H9 (cell line): ENCODE measurements around the gene TTC33. TPM values are rescaled to one million over a fixed set of nuclear protein-coding genes. Genes with fewer than 3 reads are reported as not detected.

ENCODE experiments used
- DNase-seq: peaks from one replicate; pipeline ENCODE4 v3.0.0-alpha.2; 2017
- H2AFZ ChIP-seq: one replicate; pipeline ENCODE4 v1.6.1; 2013; ENCODE audit warnings: mild to moderate bottlenecking, low read length, control low read depth, moderate library complexity
- H2AK5ac ChIP-seq: 2 replicates; pipeline ENCODE4 v1.6.1; 2013; ENCODE audit warnings: low read length, control low read depth, mixed read lengths; ENCODE audit not compliant: insufficient read length
- H2BK120ac ChIP-seq: one replicate; pipeline ENCODE4 v1.6.1; 2013; ENCODE audit warnings: low read depth, mild to moderate bottlenecking, low read length, control low read depth, inconsistent platforms; ENCODE audit not compliant: poor library complexity, severe bottlenecking
- H2BK12ac ChIP-seq: 2 replicates; pipeline ENCODE4 v1.6.1; 2013; ENCODE audit warnings: low read length, control low read depth, mixed read lengths, low read depth; ENCODE audit not compliant: insufficient read length
- H2BK15ac ChIP-seq: 2 replicates; pipeline ENCODE4 v1.6.1; 2013; ENCODE audit warnings: low read depth, low read length, control low read depth
- H2BK20ac ChIP-seq: one replicate; pipeline ENCODE4 v1.6.1; 2013; ENCODE audit warnings: low read depth, mild to moderate bottlenecking, low read length, control low read depth, inconsistent platforms; ENCODE audit not compliant: poor library complexity, severe bottlenecking
- H2BK5ac ChIP-seq: 2 replicates; pipeline ENCODE4 v1.6.1; 2013; ENCODE audit warnings: low read length, control low read depth, mixed read lengths; ENCODE audit not compliant: insufficient read length
- H3K14ac ChIP-seq: 2 replicates; pipeline ENCODE4 v1.6.1; 2013; ENCODE audit warnings: low read length, control low read depth; ENCODE audit not compliant: insufficient read depth
- H3K18ac ChIP-seq: 2 replicates; pipeline ENCODE4 v1.6.1; 2013; ENCODE audit warnings: low read depth, mild to moderate bottlenecking, mixed read lengths, low read length, control low read depth; ENCODE audit not compliant: insufficient read length
- H3K23ac ChIP-seq: 2 replicates; pipeline ENCODE4 v1.6.1; 2013; ENCODE audit warnings: low read length, control low read depth, mixed read lengths, low read depth; ENCODE audit not compliant: insufficient read length
- H3K23me2 ChIP-seq: 2 replicates; pipeline ENCODE4 v1.6.1; 2013; ENCODE audit warnings: low read depth, mild to moderate bottlenecking, mixed read lengths, low read length, control low read depth; ENCODE audit not compliant: insufficient read length, poor library complexity, severe bottlenecking
- H3K27ac ChIP-seq: 2 replicates; pipeline ENCODE4 v1.5.1; 2013; ENCODE audit warnings: low read length, control low read depth, mixed read lengths, low read depth; ENCODE audit not compliant: insufficient read length
- H3K27me3 ChIP-seq: 2 replicates; pipeline ENCODE4 v1.6.1; 2013; ENCODE audit warnings: low read length, control low read depth, inconsistent platforms; ENCODE audit not compliant: insufficient read depth
- H3K4ac ChIP-seq: 2 replicates; pipeline ENCODE4 v1.6.1; 2013; ENCODE audit warnings: low read depth, mild to moderate bottlenecking, control low read depth, inconsistent platforms, low read length, moderate library complexity
- H3K4me1 ChIP-seq: 2 replicates; pipeline ENCODE4 v1.6.1; 2013; ENCODE audit warnings: low read length, control low read depth, inconsistent platforms; ENCODE audit not compliant: insufficient read depth
- H3K4me2 ChIP-seq: 2 replicates; pipeline ENCODE4 v1.6.1; 2013; ENCODE audit warnings: low read length, control low read depth, mixed read lengths; ENCODE audit not compliant: insufficient read length, insufficient read depth
- H3K56ac ChIP-seq: 2 replicates; pipeline ENCODE4 v1.6.1; 2013; ENCODE audit warnings: low read depth, mild to moderate bottlenecking, mixed read lengths, low read length, control low read depth; ENCODE audit not compliant: insufficient read length
- H3K79me1 ChIP-seq: 2 replicates; pipeline ENCODE4 v1.6.1; 2013; ENCODE audit warnings: low read depth, mild to moderate bottlenecking, moderate library complexity, low read length, control low read depth, inconsistent platforms; ENCODE audit not compliant: insufficient read depth, poor library complexity, severe bottlenecking
- H3K79me2 ChIP-seq: 2 replicates; pipeline ENCODE4 v1.6.1; 2013; ENCODE audit warnings: low read length, control low read depth, inconsistent platforms; ENCODE audit not compliant: insufficient read depth
- H3K9ac ChIP-seq: 2 replicates; pipeline ENCODE4 v1.6.1; 2013; ENCODE audit warnings: low read length, control low read depth, mixed read lengths; ENCODE audit not compliant: insufficient read length; ENCODE audit errors: extremely low read depth
- H3K9me3 ChIP-seq: one replicate; pipeline ENCODE4 v1.6.1; 2013; ENCODE audit warnings: low read depth, low read length, inconsistent platforms; ENCODE audit not compliant: control insufficient read depth
- H3T11ph ChIP-seq: one replicate; pipeline ENCODE4 v1.6.1; 2013; ENCODE audit warnings: mild to moderate bottlenecking, low read length, control low read depth, inconsistent platforms
- H4K20me1 ChIP-seq: one replicate; pipeline ENCODE4 v1.6.1; 2013; ENCODE audit not compliant: control insufficient read depth, insufficient read length, insufficient read depth
- H4K5ac ChIP-seq: 2 replicates; pipeline ENCODE4 v1.6.1; 2013; ENCODE audit warnings: low read depth, mild to moderate bottlenecking, mixed read lengths, low read length, control low read depth; ENCODE audit not compliant: insufficient read length
- H4K8ac ChIP-seq: replicated peaks from 2 replicates; pipeline ENCODE4 v1.6.1; 2013; ENCODE audit warnings: low read length, control low read depth, mixed read lengths, low read depth; ENCODE audit not compliant: insufficient read length
- H4K91ac ChIP-seq: 2 replicates; pipeline ENCODE4 v1.6.1; 2013; ENCODE audit warnings: low read depth, mild to moderate bottlenecking, moderate library complexity, mixed read lengths, low read length, control low read depth; ENCODE audit not compliant: insufficient read length
- H3K27ac Mint-ChIP-seq, 3 experiments: 2 replicates in 2 of 3; 3 replicates in 1 of 3; pipeline ENCODE4 v1.8.0; 2020 to 2021; ENCODE audit warnings: mixed read lengths in 3 of 3, mild to moderate bottlenecking in 1 of 3, moderate library complexity in 1 of 3
- H3K27me3 Mint-ChIP-seq: 2 replicates; pipeline ENCODE4 v1.8.0; 2021; ENCODE audit warnings: low read depth, mild to moderate bottlenecking, moderate library complexity, mixed read lengths
- H3K36me3 Mint-ChIP-seq, 3 experiments: 2 replicates in 2 of 3; 3 replicates in 1 of 3; pipeline ENCODE4 v1.8.0; 2020 to 2021; ENCODE audit warnings: low read depth in 3 of 3, mixed read lengths in 3 of 3; ENCODE audit not compliant: insufficient read depth in 1 of 3
- H3K4me1 Mint-ChIP-seq, 2 experiments: 2 replicates each; pipeline ENCODE4 v1.8.0; 2020; ENCODE audit warnings: mixed read lengths in 2 of 2
- H3K4me3 Mint-ChIP-seq, 2 experiments: 2 replicates in 1 of 2; 3 replicates in 1 of 2; pipeline ENCODE4 v1.8.0; 2020 to 2021; ENCODE audit warnings: mild to moderate bottlenecking in 2 of 2, mixed read lengths in 2 of 2, moderate library complexity in 1 of 2
- H3K9me3 Mint-ChIP-seq, 2 experiments: 2 replicates in 1 of 2; 3 replicates in 1 of 2; pipeline ENCODE4 v1.8.0; 2020; ENCODE audit warnings: mild to moderate bottlenecking in 2 of 2, mixed read lengths in 2 of 2, moderate library complexity in 1 of 2
- WGBS: extraction: QIAGEN DNeasy Blood & Tissue Kit; methylation state at CpG from one replicate; pipeline ENCODE4 v1.1.7; 2013; ENCODE audit warnings: missing lambda C conversion rate, low lambda C conversion rate, mixed read lengths; ENCODE audit not compliant: insufficient read length; ENCODE audit errors: extremely low coverage; 5-methylcytosine and 5-hydroxymethylcytosine counted together
- total RNA-seq: library from RNA; stranded (reverse); gene quantifications from 2 replicates; pipeline ENCODE4 v1.2.1, GENCODE V29; 2021
- TF ChIP-seq, protein P1 (sequence below): fragments of 200-600 bp; sonication (generic); conservative IDR thresholded peaks from 3 replicates; pipeline ENCODE4 v1.8.0; 2021; ENCODE audit warnings: antibody characterized with exemption, mild to moderate bottlenecking

Gene TTC33
- total RNA-seq, 1 experiment from 2014 or later: 7.3 TPM

DNA sequence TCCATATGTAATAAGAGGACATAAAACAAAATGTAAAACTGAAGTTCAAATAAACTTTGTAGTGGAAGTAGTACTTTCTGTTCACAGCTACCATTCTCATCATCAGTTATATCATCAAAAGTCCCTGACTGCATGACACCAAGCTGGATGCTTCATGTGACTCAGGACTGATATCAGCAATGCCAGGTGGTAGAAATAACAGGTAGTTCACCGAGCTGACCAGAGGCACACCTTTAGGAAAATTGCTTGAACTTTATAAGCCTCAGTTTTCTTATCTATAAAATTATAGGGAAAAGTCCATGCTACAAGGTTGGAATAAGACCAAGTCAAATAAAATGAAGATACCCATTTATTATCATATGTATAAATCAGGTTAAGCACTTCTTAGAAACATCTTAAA, 200.9 kb downstream of the TTC33 start:
- no peak overlapping the region for H3K9ac ChIP-seq
- H3K4me1 ChIP-seq: no peaks in the 10 kb centered on the region
- no peak overlapping the region for H4K8ac ChIP-seq
- H3K79me2 ChIP-seq: no peaks in the 10 kb centered on the region
- H2BK5ac ChIP-seq: no peak overlapping the region
- H3K27ac Mint-ChIP-seq: no peak overlapping the region
- H2BK12ac ChIP-seq: no peak overlapping the region
- peaks cover 0 to 2% of the 10 kb centered on the region in 2 experiments; a peak in 1 of 5 replicates for H3K9me3 Mint-ChIP-seq
- no peak overlapping the region for H2BK15ac ChIP-seq
- H3K23me2 ChIP-seq: no peaks in the 10 kb centered on the region
- H3T11ph ChIP-seq: no peak overlapping the region
- H3K9me3 ChIP-seq: no peaks in the 10 kb centered on the region
- H3K27me3 Mint-ChIP-seq: no peaks in the 10 kb centered on the region
- H4K91ac ChIP-seq: no peak overlapping the region
- no peak overlapping the region for H3K27ac ChIP-seq
- no peak overlapping the region for H2BK120ac ChIP-seq
- H2BK20ac ChIP-seq: no peak overlapping the region
- no peak overlapping the region for H3K56ac ChIP-seq
- no peak for DNase-seq
- no peak overlapping the region for H4K5ac ChIP-seq
- no peak overlapping the region for H3K4me2 ChIP-seq
- no peak overlapping the region for H3K14ac ChIP-seq
- H2AFZ ChIP-seq: no peak overlapping the region
- H3K23ac ChIP-seq: no peak overlapping the region
- H3K79me1 ChIP-seq: no peaks in the 10 kb centered on the region
- no peaks in the 10 kb centered on the region for H4K20me1 ChIP-seq
- H2AK5ac ChIP-seq: no peak overlapping the region
- H3K4ac ChIP-seq: no peak overlapping the region
- H3K18ac ChIP-seq: no peak overlapping the region
- no CpG with 5 or more reads among the region's 1 CpG for WGBS
- peaks cover 0 to 2% (median 0%) of the 10 kb centered on the region in 3 experiments; a peak in 1 of 7 replicates for H3K36me3 Mint-ChIP-seq
- TF ChIP-seq, protein P1, sequence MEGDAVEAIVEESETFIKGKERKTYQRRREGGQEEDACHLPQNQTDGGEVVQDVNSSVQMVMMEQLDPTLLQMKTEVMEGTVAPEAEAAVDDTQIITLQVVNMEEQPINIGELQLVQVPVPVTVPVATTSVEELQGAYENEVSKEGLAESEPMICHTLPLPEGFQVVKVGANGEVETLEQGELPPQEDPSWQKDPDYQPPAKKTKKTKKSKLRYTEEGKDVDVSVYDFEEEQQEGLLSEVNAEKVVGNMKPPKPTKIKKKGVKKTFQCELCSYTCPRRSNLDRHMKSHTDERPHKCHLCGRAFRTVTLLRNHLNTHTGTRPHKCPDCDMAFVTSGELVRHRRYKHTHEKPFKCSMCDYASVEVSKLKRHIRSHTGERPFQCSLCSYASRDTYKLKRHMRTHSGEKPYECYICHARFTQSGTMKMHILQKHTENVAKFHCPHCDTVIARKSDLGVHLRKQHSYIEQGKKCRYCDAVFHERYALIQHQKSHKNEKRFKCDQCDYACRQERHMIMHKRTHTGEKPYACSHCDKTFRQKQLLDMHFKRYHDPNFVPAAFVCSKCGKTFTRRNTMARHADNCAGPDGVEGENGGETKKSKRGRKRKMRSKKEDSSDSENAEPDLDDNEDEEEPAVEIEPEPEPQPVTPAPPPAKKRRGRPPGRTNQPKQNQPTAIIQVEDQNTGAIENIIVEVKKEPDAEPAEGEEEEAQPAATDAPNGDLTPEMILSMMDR: no peak
- H3K4me1 Mint-ChIP-seq: peaks cover 9% of the 10 kb centered on the region in 2 experiments
- H3K4me3 Mint-ChIP-seq: no peak overlapping the region
- no peaks in the 10 kb centered on the region for H3K27me3 ChIP-seq
